Measurements from ENCODE around the gene RSBN1. TPM values are rescaled to one million over a fixed set of nuclear protein-coding genes. Genes with fewer than 3 reads are reported as not detected.

RSBN1 gene
- total and polyA plus RNA-seq, 9 donors: 9.9 to 15.3 (median 11.6) TPM

GRCh38 chr1:113714606-113715269 is 97.5 kb downstream of the RSBN1 start:
- peaks cover 18% of the 10 kb centered on the region for H3K36me3 ChIP-seq (ENCODE audit: control insufficient read depth, insufficient read depth, low read length)
- H3K27me3 ChIP-seq (ENCODE audit: control insufficient read depth, insufficient read depth, low read length): no peaks in the 10 kb centered on the region
- H3K27ac ChIP-seq (ENCODE audit: low read length): no peak overlapping the region
- H3K4me1 ChIP-seq (ENCODE audit: control insufficient read depth, insufficient read depth, low read length): no peaks in the 10 kb centered on the region
- DNase-seq: peak; percentile 3
- H3K9me3 ChIP-seq (replicated peaks; ENCODE audit: control insufficient read depth, low read depth, low read length): peaks cover 4% of the 10 kb centered on the region
- H3K4me3 ChIP-seq (ENCODE audit: low read length): no peak overlapping the region
- WGBS (ENCODE audit: insufficient coverage): 100% methylated on average over 2 of the region's 3 CpGs

Other genes with a start within 250 kb of the RSBN1 start
- gene PHTF1, start 53.0 kb downstream of the RSBN1 start, total RNA-seq: 10.9 TPM
- gene PHTF1, start 53.0 kb downstream of the RSBN1 start, polyA plus RNA-seq (ENCODE audit: insufficient read depth in 1 of 8, insufficient read length in 8 of 8, low replicate concordance in 1 of 8): 10 to 100 TPM; 10.1 to 15.9 (median 11.6) TPM
- 0.35 TPM for gene PTPN22, start 59.2 kb upstream of the RSBN1 start, total RNA-seq
- under 1 TPM; 0.20 to 0.65 (median 0.41) TPM for gene PTPN22, start 59.2 kb upstream of the RSBN1 start, polyA plus RNA-seq (ENCODE audit: insufficient read depth in 1 of 8, insufficient read length in 8 of 8, low replicate concordance in 1 of 8)
- 0.75 TPM for gene BCL2L15, start 75.1 kb upstream of the RSBN1 start, total RNA-seq
- 1 to 10 TPM in 1 of 8 donors, under 1 TPM in 7; 0.16 to 1.6 (median 0.56) TPM for gene BCL2L15, start 75.1 kb upstream of the RSBN1 start, polyA plus RNA-seq (ENCODE audit: insufficient read depth in 1 of 8, insufficient read length in 8 of 8, low replicate concordance in 1 of 8)
- gene AP4B1, start 92.3 kb upstream of the RSBN1 start, total RNA-seq: 20.2 TPM
- 10 to 100 TPM; 18.5 to 34.0 (median 23.3) TPM for gene AP4B1, start 92.3 kb upstream of the RSBN1 start, polyA plus RNA-seq (ENCODE audit: insufficient read depth in 1 of 8, insufficient read length in 8 of 8, low replicate concordance in 1 of 8)
- gene DCLRE1B, start 92.8 kb upstream of the RSBN1 start, total RNA-seq: 5.2 TPM
- 10 to 100 TPM in 1 of 8 donors, 1 to 10 TPM in 7; 7.8 to 11.6 (median 9.0) TPM for gene DCLRE1B, start 92.8 kb upstream of the RSBN1 start, polyA plus RNA-seq (ENCODE audit: insufficient read depth in 1 of 8, insufficient read length in 8 of 8, low replicate concordance in 1 of 8)
- gene HIPK1, start 116.8 kb upstream of the RSBN1 start, total RNA-seq: 17.1 TPM
- gene HIPK1, start 116.8 kb upstream of the RSBN1 start, polyA plus RNA-seq (ENCODE audit: insufficient read depth in 1 of 8, insufficient read length in 8 of 8, low replicate concordance in 1 of 8): 10 to 100 TPM; 23.1 to 29.8 (median 27.6) TPM
- 194 TPM for gene OLFML3, start 167.0 kb upstream of the RSBN1 start, total RNA-seq
- gene OLFML3, start 167.0 kb upstream of the RSBN1 start, polyA plus RNA-seq (ENCODE audit: insufficient read depth in 1 of 8, insufficient read length in 8 of 8, low replicate concordance in 1 of 8): 100 to 1,000 TPM; 114 to 220 (median 182) TPM

Measured in muscle of leg (tissue), 11 donors.